Measurements from ENCODE around the gene AP3M1.

The AP3M1 gene

GRCh38 chr10:74081192-74081803 is 69.3 kb downstream of the AP3M1 start:
- Histone ChIP-seq H3K36me3 (replicated peaks; ENCODE audit: insufficient read depth, low read length) (no peaks in the 10 kb centered on the region), H3K27ac (ENCODE audit: low read length) (no peak overlapping the region), H3K4me2 (ENCODE audit: low read depth, low read length) (no peak overlapping the region), H3K4me3 (ENCODE audit: low read length) (no peak overlapping the region), H3K4me1 (ENCODE audit: low read length) (peaks cover 8% of the 10 kb centered on the region), H3K27me3 (replicated peaks; ENCODE audit: insufficient read depth, low read length) (no peaks in the 10 kb centered on the region), H3K79me2 (ENCODE audit: low read length) (no peaks in the 10 kb centered on the region), H3F3A (ENCODE audit: insufficient read depth, low read length) (peaks cover 9% of the 10 kb centered on the region; the same call in 1 of the 2 replicates), H3K9me3 (replicated peaks; ENCODE audit: insufficient read depth, low read length) (no peaks in the 10 kb centered on the region), H2AFZ (ENCODE audit: low read length) (no peak overlapping the region), H3K9ac (ENCODE audit: low read length) (no peak overlapping the region), H4K20me1 (ENCODE audit: insufficient read depth, low read length) (no peaks in the 10 kb centered on the region), H3K9me2 (replicated peaks; ENCODE audit: insufficient read depth, low read length) (no peaks in the 10 kb centered on the region)
- DNase-seq, result peak; percentile 47
- TF ChIP-seq EZH2phosphoT487 (IDR thresholded peaks at IDR 0.05; ENCODE audit: low read length) (no peak), CTCF (IDR thresholded peaks at IDR 0.05; ENCODE audit: low read length) (peak; percentile 77), EZH2 (optimal IDR thresholded peaks at IDR 0.05; ENCODE audit: low read depth, low read length) (no peak)

- H3K4me3 ChIP-seq (ENCODE audit: low read length), result no peak overlapping the region
- no peaks in the 10 kb centered on the region for H3K36me3 ChIP-seq (replicated peaks; ENCODE audit: insufficient read depth, low read length)
- no peak for TF ChIP-seq EZH2 (optimal IDR thresholded peaks at IDR 0.05; ENCODE audit: low read depth, low read length)
- no peak for TF ChIP-seq EZH2phosphoT487 (IDR thresholded peaks at IDR 0.05; ENCODE audit: low read length)
- no peak for TF ChIP-seq CTCF (IDR thresholded peaks at IDR 0.05; ENCODE audit: low read length)
- H3K9ac ChIP-seq (ENCODE audit: low read length), result no peak overlapping the region
- no peak for DNase-seq
- no peak overlapping the region for H3K4me2 ChIP-seq (ENCODE audit: low read depth, low read length)
- no peaks in the 10 kb centered on the region for H3K9me2 ChIP-seq (replicated peaks; ENCODE audit: insufficient read depth, low read length)
- H3K27me3 ChIP-seq (replicated peaks; ENCODE audit: insufficient read depth, low read length), result no peaks in the 10 kb centered on the region
- H3K9me3 ChIP-seq (replicated peaks; ENCODE audit: insufficient read depth, low read length), result no peaks in the 10 kb centered on the region
- no peaks in the 10 kb centered on the region for H4K20me1 ChIP-seq (ENCODE audit: insufficient read depth, low read length)
- H2AFZ ChIP-seq (ENCODE audit: low read length), result no peak overlapping the region
- no peaks in the 10 kb centered on the region for H3K79me2 ChIP-seq (ENCODE audit: low read length)
- H3F3A ChIP-seq (ENCODE audit: insufficient read depth, low read length), result peaks cover 4% of the 10 kb centered on the region; the same call in 1 of the 2 replicates
- peaks cover 3% of the 10 kb centered on the region for H3K4me1 ChIP-seq (ENCODE audit: low read length)
- no peak overlapping the region for H3K27ac ChIP-seq (ENCODE audit: low read length)
Observed at GRCh38 chr10:74079936-74080590, 70.6 kb downstream of the AP3M1 start.

GRCh38 chr10:74079028-74079935 is 71.3 kb downstream of the AP3M1 start:
- Histone ChIP-seq H3F3A (ENCODE audit: insufficient read depth, low read length) (no peaks in the 10 kb centered on the region), H3K27me3 (replicated peaks; ENCODE audit: insufficient read depth, low read length) (no peaks in the 10 kb centered on the region), H3K4me1 (ENCODE audit: low read length) (no peaks in the 10 kb centered on the region), H3K9me2 (replicated peaks; ENCODE audit: insufficient read depth, low read length) (no peaks in the 10 kb centered on the region), H3K27ac (ENCODE audit: low read length) (no peak overlapping the region), H2AFZ (ENCODE audit: low read length) (no peak overlapping the region), H3K79me2 (ENCODE audit: low read length) (no peaks in the 10 kb centered on the region), H4K20me1 (ENCODE audit: insufficient read depth, low read length) (no peaks in the 10 kb centered on the region), H3K4me3 (ENCODE audit: low read length) (no peak overlapping the region), H3K9ac (ENCODE audit: low read length) (no peak overlapping the region), H3K9me3 (replicated peaks; ENCODE audit: insufficient read depth, low read length) (no peaks in the 10 kb centered on the region), H3K4me2 (ENCODE audit: low read depth, low read length) (no peak overlapping the region), H3K36me3 (replicated peaks; ENCODE audit: insufficient read depth, low read length) (no peaks in the 10 kb centered on the region)
- DNase-seq, result no peak
- TF ChIP-seq EZH2phosphoT487 (IDR thresholded peaks at IDR 0.05; ENCODE audit: low read length) (no peak), CTCF (IDR thresholded peaks at IDR 0.05; ENCODE audit: low read length) (no peak), EZH2 (optimal IDR thresholded peaks at IDR 0.05; ENCODE audit: low read depth, low read length) (no peak)

Data from MM.1S (cell line).